Sciatic nerve (tissue), 2 donors: ENCODE measurements around the gene KIAA1328. TPM values are rescaled to one million over a fixed set of nuclear protein-coding genes. Genes with fewer than 3 reads are reported as not detected.
"Not testable (repeated sequence)": the region's sequence is repeated elsewhere in the genome, so short reads cannot be mapped to it uniquely, and the experiment has no call there.

Experiments
- ATAC-seq: fragments of 200-7000 bp; cut with Tn5 transposase; one replicate; pipeline ENCODE4 v1.9.1; 2020; ENCODE audit warnings: mild to moderate bottlenecking, moderate library complexity
- DNase-seq: peaks from one replicate; pipeline ENCODE4 v3.0.0-alpha.2; 2020; ENCODE audit warnings: low spot score
- intact Hi-C: fragments of 100-400 bp; cut with DNase I; formaldehyde crosslinking; loops from one replicate; pipeline ENCODE4 v1.14.2; 2022
- total RNA-seq: library from RNA; stranded (reverse); fragmentation: NEBNext Ultra II Directional; extraction: Animal tissue kit (Norgen Biotek cat#: 25700); gene quantifications from one replicate; pipeline ENCODE4 v1.2.1, GENCODE V29; 2021
- donor health status: DM: no; HTN: no; CAD: no.
- donor health status: DM: no; HTN: no; CAD: no.

KIAA1328 gene
- total RNA-seq: 22.1 TPM

DNA sequence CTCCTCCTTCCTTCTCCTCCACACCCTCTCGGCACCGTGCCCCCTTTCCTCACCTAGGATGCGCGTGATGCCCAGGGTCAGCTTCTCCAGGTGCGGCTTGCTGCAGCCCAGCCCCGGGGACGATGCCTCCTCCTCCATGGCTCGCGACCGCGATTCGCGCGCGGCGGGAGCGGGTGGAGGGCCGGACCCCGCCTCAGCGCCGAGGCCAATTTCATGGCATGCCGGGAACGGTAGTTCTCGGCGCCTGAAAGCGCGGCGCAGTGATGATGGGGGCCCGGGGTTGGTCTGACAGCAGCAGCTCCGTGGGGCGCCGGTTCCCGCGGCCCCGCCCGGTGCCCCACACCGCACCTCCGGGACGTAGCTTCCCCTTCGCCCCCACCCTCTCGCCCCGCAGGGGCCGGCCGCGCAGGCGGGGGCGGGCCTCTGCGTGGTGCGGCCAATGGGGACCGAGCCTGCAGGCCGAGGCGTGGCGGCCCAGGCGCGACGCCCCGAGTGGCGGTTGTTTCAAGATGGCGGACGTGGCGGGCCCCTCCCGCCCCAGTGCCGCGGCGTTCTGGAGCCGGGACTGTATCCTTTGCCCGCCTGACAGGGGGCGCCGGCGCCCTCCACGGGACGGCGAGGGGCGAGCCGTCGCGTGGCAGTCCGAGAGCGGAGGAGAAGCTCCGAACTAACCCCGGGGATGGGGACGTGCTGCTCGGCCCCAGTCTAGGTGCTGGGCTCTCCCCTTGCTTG lies at the start of gene KIAA1328, which contains the start of gene TPGS2:
KIAA1328 (plus strand) TSS at position 498 of the 732 bp plus-strand sequence; CDS start at position 510, 12 bp downstream.
TPGS2 (minus strand) TSS at position 373 of the 732 bp plus-strand sequence; CDS start at position 138, 235 bp downstream.
- peak; percentile 89 for DNase-seq
- ATAC-seq: peak; percentile 96
- intact Hi-C loops: loop anchor here (10.0 kb wide), 1 partner anchor 1304 kb away; no protein-coding TSS in a partner anchor

DNA sequence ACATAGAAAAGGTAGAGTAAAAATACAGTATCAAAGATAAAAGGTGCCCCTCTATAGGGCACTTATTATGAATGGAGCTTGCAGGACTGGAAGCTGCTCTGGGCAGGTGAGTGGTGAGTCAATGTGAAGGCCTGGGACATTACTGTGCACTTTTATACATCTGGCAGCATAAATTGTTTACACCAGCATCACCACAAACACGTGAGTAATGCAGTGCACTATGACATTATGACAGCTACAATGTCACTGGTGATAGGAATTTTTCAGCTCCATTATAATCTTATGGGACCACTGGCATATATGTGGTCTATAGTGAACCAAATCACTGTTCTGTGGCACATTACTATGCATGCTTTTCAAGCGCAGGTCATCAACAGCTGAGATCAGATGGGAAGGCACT lies 48.2 kb upstream of the KIAA1328 start:
- intact Hi-C loops: no loop called here
- DNase-seq (no peak), ATAC-seq (no peak)

DNA sequence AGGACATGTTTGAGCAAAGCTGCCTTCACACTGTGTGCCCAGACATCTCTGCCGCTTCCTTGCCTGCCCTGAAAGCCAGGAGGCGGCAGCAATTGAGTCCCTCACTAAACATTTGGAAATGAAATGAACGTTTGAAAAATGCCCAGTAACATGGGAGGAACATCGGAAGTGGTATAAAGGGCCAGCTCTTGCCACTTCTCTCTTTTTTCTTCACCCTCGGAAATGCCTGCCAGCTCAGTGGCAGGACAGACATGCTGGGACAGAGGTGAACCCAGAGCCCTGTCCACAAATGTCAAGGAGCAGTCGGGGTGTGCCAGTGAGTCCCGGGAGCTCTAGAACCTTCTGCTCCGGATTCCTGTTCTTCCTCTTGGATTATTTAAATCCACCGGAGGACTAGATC lies 46.2 kb upstream of the KIAA1328 start:
- DNase-seq: no peak
- ATAC-seq: no peak
- intact Hi-C loops: no loop called here

DNA sequence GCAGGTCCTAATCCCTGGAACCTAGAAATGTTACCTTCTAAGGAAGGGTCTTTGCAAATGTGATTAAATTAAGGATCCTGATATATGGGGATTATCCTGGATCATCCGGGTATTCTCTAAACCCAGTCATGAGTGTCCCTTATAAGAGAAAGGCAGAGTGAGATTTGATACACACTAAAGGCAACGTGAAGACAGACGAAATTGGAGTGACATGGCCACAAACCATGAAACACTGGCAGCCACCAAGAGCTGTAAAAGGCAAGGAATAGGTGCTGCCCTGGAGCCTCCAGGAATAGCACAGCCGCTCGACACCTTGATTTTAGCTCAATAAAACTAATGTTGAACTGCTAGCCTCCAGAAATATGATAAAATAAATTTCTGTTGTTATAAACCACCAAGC lies 45.1 kb upstream of the KIAA1328 start:
- intact Hi-C loops: no loop called here
- DNase-seq (no peak), ATAC-seq (no peak)

DNA sequence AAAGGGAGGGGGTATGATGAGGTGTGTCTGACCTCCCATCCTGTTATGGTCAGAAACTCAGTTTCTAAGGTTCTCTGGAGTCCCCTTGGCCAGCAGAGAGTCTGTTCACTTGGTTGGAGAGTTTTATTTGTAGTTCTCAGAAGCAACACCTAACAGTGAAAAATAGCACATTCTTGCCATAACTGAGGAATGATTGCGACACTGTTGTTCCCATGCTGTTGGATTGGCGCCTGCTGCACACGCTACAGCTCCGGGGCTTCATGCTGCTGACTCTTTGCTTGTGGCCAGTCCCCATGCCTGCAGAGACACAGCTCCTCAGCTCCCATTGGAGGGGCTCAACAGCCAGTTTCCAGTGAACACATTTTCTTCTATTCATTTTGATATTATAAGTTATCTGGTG lies 42.2 kb upstream of the KIAA1328 start:
- peak; percentile 73 for DNase-seq
- intact Hi-C loops: no loop called here
- ATAC-seq: peak; percentile 96

DNA sequence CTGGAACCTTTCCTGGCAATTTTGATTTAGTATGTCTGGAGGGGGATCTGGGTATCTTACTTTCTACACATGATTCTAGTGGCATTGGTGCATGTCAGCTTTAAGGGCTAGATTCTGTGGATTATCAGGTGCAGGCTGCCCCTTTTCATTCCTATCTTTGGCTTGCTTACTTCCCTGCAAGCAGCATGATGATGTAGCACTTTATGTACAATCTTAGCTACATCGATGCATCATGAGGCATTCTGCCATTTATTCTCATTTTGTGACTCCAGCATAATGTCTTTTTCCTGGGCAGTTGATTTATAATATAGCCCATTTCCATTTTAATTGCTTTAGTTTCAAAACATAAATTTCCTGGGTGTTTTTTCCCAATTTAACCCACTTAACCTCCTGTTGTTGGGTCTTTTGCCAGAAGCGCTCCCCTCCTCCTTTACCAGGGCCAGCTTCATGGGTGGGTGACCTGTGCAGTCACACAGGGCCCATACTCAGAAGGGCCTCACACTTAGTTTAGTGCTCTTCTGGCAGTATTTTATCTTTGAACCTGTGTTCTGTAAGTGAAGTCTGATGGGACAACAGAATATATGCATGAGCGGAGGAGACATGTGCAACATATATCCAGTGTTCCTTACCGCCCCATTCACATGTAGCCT lies 36.2 kb upstream of the KIAA1328 start:
- intact Hi-C loops: no loop called here
- ATAC-seq: no peak
- no peak for DNase-seq

DNA sequence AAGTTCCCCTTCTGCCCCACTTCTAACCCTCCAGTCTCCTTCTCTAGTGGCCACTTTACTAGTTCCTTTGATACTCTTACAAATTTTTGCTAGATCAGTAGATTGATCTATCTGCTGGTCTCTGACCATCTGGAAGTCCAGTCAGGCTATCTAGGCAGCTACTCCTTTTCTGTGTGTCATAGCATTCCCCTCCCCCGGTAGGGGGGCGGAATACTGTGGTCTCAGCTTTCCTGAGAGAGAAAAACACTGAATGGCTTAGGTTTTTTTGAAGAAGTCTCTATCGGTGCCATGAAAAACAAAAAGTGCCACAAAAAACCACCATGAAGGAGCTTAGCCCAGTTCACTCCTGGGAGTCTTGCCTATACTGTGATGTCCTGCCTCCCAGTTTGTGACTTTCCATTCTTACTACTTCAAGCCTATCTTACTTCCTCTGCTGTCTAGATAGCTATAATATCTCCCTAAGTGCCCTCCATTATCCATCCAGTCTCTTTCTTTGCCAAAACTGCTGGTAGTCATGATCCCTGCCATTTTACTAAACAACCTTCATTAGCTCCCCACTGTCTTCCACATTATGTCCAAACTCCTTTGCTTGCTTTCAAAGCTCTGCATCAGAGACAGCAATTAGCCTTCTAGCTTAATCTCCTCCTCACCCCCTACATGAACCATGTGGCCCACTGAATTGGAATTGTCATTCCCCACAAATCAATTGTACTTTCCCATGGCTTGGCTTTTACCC lies 30.0 kb upstream of the KIAA1328 start:
- intact Hi-C loops: no loop called here
- no peak for ATAC-seq
- no peak for DNase-seq

DNA sequence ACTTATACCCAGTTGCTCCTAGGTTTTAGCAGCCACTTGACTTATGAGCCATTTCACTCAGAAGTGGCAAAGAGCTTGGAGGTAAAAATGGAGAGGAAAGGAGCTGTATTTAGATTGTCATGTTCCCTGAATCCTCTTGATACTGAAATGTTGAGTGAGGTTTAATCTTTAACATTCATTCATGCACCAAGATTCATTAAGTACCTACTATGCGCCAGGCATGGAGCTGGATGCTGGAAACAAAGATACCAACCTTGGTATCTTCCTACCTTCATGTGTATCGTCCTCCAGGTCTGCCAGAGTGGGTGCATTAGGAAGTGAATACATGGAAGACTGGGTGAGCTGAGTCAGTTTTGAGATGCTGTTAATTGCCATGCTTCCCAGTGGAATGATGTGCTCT lies 23.8 kb upstream of the KIAA1328 start:
- intact Hi-C loops: no loop called here
- ATAC-seq (no peak), DNase-seq (no peak)

DNA sequence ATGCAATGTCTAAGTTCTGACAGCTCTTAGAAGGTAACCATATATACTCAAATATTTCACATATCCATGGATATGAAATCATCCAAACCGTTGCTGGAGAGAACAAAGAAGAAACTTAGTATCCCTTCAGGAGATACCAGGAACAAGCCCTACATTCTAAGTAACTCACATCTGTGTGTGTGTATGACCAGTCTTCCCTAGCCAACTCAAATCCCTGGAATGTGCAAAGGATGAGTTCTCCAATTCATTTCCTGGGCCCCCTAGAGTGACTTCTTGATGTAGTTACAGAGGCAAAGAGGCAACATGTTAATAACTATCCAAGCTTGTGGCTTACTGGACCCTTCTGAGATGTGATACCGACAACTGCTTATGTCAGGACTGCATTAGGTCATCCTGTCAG lies 20.2 kb upstream of the KIAA1328 start:
- intact Hi-C loops: no loop called here
- ATAC-seq (no peak), DNase-seq (no peak)

DNA sequence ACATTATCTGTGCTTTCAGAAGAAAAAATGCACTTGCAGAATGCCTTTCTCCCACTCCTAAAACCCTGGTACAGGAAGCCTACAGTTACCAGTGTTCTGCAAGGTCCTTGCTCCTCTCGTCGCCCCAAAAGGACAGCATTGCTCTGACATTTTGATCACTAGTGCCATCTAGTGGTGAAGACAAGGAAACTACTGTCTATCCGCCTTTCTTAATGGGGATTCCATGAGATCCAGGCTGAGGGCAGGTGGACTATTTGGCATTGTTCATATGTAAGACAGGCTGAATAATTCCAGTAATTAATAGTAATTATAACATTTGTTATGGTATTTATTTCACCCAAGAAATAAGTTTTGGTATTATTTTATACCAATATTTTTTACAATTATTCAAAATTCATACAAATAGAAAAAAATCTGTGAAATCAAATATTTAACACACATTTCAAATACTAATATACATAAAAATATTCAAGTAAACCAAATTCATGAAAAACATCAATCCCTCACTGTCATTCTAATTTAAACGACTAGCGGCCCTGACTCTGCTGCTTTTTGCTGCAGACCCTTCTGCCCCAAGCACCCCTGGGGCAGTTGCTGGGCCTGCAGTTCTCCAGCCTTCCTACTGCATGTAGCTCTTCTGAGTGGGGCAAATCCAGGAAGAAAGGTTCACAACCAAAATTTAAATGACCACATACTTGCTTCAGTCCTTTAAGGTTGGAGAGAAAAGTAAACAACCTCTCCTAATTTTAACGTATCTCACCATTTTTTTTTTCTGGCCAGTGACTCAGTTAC lies 19.1 kb upstream of the KIAA1328 start:
- DNase-seq: no peak
- intact Hi-C loops: no loop called here
- peak; percentile 82 for ATAC-seq

DNA sequence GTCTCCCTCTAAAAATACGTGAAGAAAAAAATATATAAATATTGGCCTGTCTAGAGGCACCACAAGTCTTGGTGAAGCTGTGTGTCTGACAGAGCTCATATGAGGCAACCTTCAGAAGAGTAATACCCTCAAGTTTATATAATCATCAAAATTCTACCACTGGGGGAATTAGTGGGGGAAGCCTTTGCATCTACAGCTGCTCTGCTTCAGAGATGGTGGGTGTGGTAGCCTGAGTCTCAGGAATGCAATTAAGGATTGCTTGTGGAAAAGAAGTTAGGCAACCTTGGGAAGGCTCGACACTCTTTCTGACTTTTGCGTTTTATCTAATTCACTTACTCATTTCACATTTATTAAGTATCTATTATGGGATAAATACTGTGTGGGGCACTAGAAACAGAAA lies 17.5 kb upstream of the KIAA1328 start:
- DNase-seq (no peak), ATAC-seq (peak; percentile 38)
- intact Hi-C loops: no loop called here

DNA sequence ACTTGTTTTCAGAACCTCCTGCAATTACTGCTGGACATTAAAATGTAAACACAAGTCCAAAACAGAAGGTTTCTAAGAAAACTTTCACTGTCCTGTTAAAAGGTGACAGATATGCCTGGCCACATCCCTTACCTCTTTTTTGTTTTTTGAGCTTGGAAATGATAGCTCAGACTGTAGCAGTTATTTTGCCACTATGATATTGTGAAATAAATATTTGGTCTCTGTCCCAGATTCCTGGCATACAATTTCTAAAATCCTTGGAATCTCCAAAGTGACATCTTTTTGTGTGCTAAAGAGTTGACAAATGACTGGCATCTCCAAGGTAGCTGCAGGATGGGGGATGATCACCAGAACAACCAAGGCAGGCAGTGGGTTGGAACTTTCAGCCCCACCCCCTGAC lies 17.0 kb upstream of the KIAA1328 start:
- intact Hi-C loops: no loop called here
- peak; percentile 25 for ATAC-seq
- no peak for DNase-seq

DNA sequence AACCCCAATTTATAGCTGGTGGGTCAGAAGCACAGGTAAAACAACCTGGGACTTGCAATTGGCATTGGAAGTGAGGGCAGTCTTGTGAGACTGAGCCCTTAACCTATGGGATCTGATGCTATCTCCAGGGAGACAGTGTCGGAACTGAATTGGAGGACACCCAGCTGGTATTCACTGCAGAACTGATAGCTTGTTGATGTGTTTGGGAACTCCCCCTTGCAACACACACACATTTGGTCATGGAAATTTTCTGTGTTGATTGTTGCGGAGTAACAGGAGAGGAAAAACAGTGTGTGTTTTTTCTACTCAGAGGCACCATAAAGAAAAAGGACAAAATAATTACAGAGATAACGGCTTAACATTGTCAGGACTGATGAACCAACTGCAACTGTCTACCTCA lies 16.2 kb upstream of the KIAA1328 start:
- intact Hi-C loops: no loop called here
- peak; percentile 57 for ATAC-seq

DNA sequence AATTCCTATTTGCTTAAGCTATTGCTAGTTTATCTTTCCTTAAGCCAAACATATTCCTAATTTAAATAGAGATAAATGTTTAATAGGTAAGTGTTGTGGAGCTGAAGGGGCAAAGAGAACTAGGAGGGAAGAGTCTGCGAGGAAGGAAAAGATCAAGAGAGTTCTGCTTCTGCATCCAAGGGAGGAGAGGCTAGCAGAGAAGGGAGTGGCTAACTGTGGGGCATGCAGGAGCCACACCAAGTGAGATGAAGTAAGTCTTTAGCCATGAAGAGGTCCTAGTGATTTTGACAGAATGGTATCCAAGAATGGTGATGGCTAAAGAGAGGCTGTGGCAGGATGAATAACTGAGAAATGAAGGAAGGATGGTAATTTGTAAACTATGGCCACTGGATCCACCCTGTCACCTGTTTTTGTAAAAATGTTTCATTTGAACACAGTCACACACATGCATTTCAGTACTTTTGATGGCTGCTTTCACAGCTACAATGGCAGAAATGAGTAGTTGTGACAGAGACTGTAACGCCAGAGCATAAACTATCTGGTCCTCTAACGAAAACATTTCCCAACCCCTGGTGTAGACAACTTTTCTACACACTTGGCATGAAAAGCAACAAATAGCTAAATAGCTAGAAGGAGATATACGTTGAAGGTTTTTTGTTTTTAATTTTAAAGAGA lies 15.7 kb upstream of the KIAA1328 start:
- DNase-seq: no peak
- ATAC-seq: no peak
- intact Hi-C loops: no loop called here

More for the DNA sequence above, 16.2 kb upstream of the KIAA1328 start:
- DNase-seq: no peak

DNA sequence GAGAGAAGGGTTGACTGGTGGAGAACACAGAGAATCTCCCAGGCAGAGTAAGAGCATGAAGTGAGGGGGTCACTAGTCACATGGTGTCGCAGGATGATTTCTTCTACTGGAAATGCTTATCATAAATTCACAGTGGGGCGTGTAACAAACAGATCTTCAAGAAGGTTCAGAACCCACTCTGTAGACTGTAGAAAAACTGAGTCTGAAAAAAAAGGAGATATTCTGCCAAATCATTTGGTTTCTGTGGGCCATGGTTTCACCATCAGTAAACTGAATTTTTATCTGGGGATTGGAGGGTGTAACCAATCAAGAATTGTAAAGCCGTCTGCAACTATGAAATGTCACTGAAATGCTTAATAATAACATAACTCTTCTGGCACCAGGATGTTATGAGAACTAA lies 15.1 kb upstream of the KIAA1328 start:
- no peak for ATAC-seq
- intact Hi-C loops: no loop called here
- DNase-seq: no peak

DNA sequence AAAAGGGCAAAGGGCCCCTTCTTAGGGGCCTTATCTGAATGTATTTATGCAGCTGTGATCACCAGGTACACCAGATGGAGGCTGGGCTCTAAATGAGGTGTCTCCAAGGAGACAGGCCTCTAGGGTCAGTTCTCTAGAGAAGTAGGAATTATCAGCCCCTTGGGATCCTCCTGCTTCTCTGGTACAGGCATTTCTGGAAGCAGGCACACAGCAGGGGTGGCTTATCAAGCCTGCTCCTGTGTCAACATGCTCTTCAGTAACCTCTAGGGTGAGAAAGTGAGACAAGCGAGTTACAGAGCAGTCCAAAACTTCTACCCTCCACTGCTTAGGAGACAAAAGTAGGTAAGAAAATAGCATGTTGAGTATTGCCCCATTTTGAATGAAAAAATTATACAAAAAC lies 13.9 kb upstream of the KIAA1328 start:
- no peak for ATAC-seq
- intact Hi-C loops: no loop called here
- no peak for DNase-seq

DNA sequence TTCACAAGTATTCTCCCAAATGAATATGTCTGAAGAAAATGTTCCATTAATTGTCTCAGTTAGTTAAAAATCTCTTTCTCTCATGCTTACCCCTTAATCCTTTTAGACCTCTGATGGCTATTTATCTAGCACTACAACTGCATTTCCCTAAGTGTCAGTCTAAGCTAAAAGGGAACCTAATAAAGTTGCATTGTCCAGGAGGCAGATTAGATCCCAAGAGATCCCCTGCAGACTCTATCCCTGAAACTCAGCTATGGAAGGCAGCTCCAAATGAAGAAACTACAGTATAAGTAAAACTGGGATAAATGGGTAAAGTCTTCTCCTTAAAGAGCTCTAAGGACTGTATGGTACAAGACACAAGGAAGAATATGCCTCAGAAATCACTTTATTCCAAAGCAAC lies 12.8 kb upstream of the KIAA1328 start:
- intact Hi-C loops, DNase-seq, ATAC-seq: not testable (repeated sequence)

DNA sequence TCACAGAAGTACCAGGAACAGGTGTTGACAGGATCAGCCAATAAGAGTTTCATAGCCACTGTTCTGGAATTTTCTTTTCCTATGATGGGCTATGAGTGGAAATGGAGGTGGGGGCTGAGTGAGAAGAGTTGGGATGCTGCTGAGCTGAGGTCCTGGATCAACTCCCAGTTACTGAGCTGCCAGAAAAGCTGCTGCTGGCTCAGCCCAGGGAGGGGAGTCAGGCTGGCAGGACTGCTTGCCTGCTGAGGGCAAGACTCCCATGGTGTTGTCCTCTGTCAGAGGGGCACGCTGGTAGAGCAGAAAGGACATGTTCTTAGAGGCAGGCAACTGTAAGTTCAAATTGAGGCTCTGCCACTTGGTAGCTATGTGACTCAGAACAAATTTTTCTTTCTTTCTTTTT lies 11.9 kb upstream of the KIAA1328 start:
- DNase-seq (no peak), ATAC-seq (no peak)
- intact Hi-C loops: no loop called here

DNA sequence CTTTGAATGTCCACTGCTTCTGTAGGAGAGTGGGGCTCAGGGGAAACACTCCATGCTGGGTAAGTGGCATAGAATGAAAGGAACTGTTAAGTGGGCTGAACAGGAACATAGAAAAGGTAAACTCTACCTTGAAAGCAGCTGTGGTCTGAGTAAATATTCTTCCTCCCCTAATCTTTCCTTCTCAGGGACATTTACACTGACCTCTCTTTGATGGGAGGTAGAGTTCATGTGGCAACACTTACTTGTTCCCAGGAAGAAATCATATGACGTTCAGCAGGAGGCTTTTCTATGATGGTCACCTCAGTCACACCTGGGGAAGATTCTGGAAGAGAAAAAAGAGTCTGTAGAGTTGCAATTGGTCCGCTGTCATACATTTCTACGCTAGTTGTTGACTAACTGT lies 10.3 kb upstream of the KIAA1328 start:
- no peak for ATAC-seq
- no peak for DNase-seq
- intact Hi-C loops: no loop called here
